ENCODE data around the gene PGAP1. TPM values are rescaled to one million over a fixed set of nuclear protein-coding genes. Genes with fewer than 3 reads are reported as not detected.

Gene PGAP1
- total and polyA plus RNA-seq, 2 of the 8 experiments (the other 6 are each of a cell fraction or from before 2014, with no cell fraction given), result 8.3 to 24.1 TPM

GRCh38 chr2:196899976-196900375 lies 26.5 kb downstream of the PGAP1 start (continued):
- TF ChIP-seq SIN3A (conservative IDR thresholded peaks at IDR 0.05 in 1 of 2, IDR thresholded peaks at IDR 0.05 in 1 of 2; ENCODE audit: low read depth in 1 of 2, low read length in 2 of 2), result no peak
- TF ChIP-seq NRF1 (IDR thresholded peaks at IDR 0.05; ENCODE audit: low read depth, low read length), result no peak
- no peak for TF ChIP-seq EGR1 (IDR thresholded peaks at IDR 0.05; ENCODE audit: borderline replicate concordance, low read depth, low read length)
- TF ChIP-seq RAD21 (IDR thresholded peaks at IDR 0.05 in 1 of 2, conservative IDR thresholded peaks at IDR 0.05 in 1 of 2; ENCODE audit: low read depth in 2 of 2, low read length in 2 of 2), result no peak
- no peak for TF ChIP-seq CHD2 (IDR thresholded peaks at IDR 0.05; ENCODE audit: low read length)
- TF ChIP-seq GABPA (IDR thresholded peaks at IDR 0.05; ENCODE audit: borderline replicate concordance, insufficient read depth, low read length), result no peak
- no peak for TF ChIP-seq SP1 (IDR thresholded peaks at IDR 0.05; ENCODE audit: low read depth, low read length)
- no peak for TF ChIP-seq KDM1A (IDR thresholded peaks at IDR 0.05; ENCODE audit: borderline replicate concordance, low read length)

Data from H1 (cell line).